ENCODE measurements around the gene P2RY2. TPM values are rescaled to one million over a fixed set of nuclear protein-coding genes. Genes with fewer than 3 reads are reported as not detected.

P2RY2 gene
- total RNA-seq, 1 donor from 2014 or later, result 4.2 TPM

DNA sequence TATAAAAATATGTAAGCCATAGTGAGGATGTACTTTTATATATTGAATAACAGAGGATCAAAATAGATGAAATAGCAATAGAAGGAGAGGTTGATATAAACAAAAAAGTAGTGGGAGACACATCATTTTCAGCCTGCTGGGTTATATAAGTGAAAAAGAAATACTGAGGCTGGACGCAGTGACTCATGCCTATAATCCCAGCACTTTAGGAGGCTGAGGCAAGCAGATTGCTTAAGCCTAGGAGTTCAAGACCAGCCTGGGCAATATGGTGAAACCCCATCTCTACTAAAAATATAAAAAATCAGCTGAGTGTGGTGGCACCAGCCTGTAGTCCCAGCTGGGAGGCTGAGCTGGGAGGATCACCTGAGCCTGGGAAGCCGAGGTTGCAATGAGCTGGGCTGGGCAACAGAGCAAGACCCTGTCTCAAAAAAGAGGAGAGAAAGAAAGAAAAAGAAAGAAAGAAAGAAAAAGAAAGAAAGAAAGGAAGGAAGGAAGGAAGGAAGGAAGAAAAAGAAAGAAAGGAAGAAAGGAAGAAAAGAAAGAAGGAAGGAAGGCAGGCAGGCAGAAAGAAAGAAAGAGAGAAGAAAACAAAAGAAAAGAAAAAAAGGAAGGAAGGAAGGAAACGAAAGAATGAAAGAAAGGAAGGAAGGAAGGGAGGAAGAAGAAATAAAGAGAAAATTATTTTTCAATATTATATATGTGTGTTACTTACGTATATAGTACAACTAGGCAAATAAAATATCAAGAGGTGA lies 7.0 kb upstream of the P2RY2 start:
- H3K36me3 ChIP-seq (ENCODE audit: control insufficient read depth, insufficient read depth, low read length), result no peaks in the 10 kb centered on the region
- H3K4me3 ChIP-seq (ENCODE audit: low read depth, low read length), result no peak overlapping the region
- TF ChIP-seq, protein P1, sequence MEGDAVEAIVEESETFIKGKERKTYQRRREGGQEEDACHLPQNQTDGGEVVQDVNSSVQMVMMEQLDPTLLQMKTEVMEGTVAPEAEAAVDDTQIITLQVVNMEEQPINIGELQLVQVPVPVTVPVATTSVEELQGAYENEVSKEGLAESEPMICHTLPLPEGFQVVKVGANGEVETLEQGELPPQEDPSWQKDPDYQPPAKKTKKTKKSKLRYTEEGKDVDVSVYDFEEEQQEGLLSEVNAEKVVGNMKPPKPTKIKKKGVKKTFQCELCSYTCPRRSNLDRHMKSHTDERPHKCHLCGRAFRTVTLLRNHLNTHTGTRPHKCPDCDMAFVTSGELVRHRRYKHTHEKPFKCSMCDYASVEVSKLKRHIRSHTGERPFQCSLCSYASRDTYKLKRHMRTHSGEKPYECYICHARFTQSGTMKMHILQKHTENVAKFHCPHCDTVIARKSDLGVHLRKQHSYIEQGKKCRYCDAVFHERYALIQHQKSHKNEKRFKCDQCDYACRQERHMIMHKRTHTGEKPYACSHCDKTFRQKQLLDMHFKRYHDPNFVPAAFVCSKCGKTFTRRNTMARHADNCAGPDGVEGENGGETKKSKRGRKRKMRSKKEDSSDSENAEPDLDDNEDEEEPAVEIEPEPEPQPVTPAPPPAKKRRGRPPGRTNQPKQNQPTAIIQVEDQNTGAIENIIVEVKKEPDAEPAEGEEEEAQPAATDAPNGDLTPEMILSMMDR (IDR thresholded peaks at IDR 0.05; ENCODE audit: insufficient read depth, low read length, poor library complexity, severe bottlenecking), result no peak
- no peak for DNase-seq (ENCODE audit: low read depth)
- H3K27me3 ChIP-seq (ENCODE audit: control insufficient read depth, insufficient read depth, low read length), result no peaks in the 10 kb centered on the region

- TF ChIP-seq, protein P1 (IDR thresholded peaks at IDR 0.05; ENCODE audit: insufficient read depth, low read length, poor library complexity, severe bottlenecking), result no peak
- Histone ChIP-seq H3K27me3 (ENCODE audit: control insufficient read depth, insufficient read depth, low read length) (peaks cover under 1% of the 10 kb centered on the region), H3K4me3 (ENCODE audit: low read depth, low read length) (no peak overlapping the region), H3K36me3 (ENCODE audit: control insufficient read depth, insufficient read depth, low read length) (no peaks in the 10 kb centered on the region)
- DNase-seq (ENCODE audit: low read depth), result no peak
Measured at GRCh38 chr11:73213196-73214143, 4.6 kb upstream of the P2RY2 start.

- Histone ChIP-seq H3K36me3 (ENCODE audit: control insufficient read depth, insufficient read depth, low read length) (no peaks in the 10 kb centered on the region), H3K4me3 (ENCODE audit: low read depth, low read length) (no peak overlapping the region), H3K27me3 (ENCODE audit: control insufficient read depth, insufficient read depth, low read length) (peaks cover 6% of the 10 kb centered on the region)
- DNase-seq (ENCODE audit: low read depth), result no peak
- TF ChIP-seq, protein P1 (IDR thresholded peaks at IDR 0.05; ENCODE audit: insufficient read depth, low read length, poor library complexity, severe bottlenecking), result no peak
Measured at GRCh38 chr11:73215191-73216134, 2.6 kb upstream of the P2RY2 start.

DNA sequence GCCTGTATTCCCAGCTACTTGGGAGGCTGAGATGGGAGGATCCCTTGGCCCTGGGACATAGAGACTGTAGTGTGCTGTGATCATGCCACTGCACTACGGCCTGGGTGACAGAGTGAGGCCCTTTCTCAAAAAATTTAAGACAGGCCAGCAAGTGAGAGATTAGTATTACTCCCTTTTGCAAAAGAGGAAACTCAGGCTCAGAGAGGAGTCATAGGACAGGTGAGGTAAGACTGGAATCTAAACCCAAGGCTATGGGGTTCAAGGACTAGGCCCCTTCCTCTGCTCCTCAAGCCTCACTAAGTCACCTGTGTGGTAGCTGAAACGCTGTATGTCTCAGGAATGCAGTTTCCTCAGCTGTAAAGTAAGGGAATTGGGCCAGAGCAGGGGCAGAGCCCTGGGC lies 1.6 kb upstream of the P2RY2 start:
- TF ChIP-seq, protein P1 (IDR thresholded peaks at IDR 0.05; ENCODE audit: insufficient read depth, low read length, poor library complexity, severe bottlenecking), result no peak
- Histone ChIP-seq H3K4me3 (ENCODE audit: low read depth, low read length) (no peak overlapping the region), H3K27me3 (ENCODE audit: control insufficient read depth, insufficient read depth, low read length) (peaks cover 6% of the 10 kb centered on the region), H3K36me3 (ENCODE audit: control insufficient read depth, insufficient read depth, low read length) (no peaks in the 10 kb centered on the region)
- no peak for DNase-seq (ENCODE audit: low read depth)

DNA sequence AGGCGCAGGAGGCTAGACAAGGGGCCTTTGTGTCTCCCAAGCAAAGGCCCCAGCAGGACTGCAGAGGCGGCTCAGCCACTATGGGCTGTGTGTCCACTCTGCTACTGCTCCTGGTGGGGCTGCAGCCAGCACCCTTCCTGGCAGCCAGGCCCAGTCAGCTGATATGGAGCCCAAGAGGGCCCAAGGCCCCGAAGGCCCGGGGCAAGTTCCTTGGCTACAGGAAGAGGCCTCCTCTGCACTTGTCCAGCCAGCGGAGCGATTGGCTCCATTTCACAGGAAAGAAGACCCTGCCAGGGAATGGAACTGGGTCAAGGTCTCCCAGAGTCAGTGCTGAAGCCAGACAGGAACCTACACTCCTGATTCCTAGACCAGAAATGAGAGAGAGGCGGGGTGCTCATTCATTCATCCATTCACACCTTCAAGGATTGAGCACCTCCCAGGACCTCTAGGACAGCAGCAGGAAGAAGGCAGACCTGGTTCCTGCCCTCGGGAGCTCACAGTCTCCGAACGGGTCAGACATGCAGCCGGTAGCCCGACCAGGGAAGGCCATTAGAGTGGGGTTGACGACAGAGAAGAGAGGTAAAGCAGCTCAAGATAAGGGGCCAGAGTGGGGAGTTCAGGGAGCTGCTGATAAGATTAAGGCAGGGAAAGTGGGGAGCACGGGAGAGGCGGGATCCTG lies 811 bp upstream of the P2RY2 start:
- TF ChIP-seq, protein P1 (IDR thresholded peaks at IDR 0.05; ENCODE audit: insufficient read depth, low read length, poor library complexity, severe bottlenecking), result no peak
- Histone ChIP-seq H3K4me3 (ENCODE audit: low read depth, low read length) (no peak overlapping the region), H3K36me3 (ENCODE audit: control insufficient read depth, insufficient read depth, low read length) (no peaks in the 10 kb centered on the region), H3K27me3 (ENCODE audit: control insufficient read depth, insufficient read depth, low read length) (peaks cover 6% of the 10 kb centered on the region)
- DNase-seq (ENCODE audit: low read depth), result no peak

All from kidney epithelial cell (primary cell).